ENCODE results near the gene BRD9.
"Not testable (repeated sequence)": the region's sequence is repeated elsewhere in the genome, so short reads cannot be mapped to it uniquely, and the experiment has no call there.

BRD9 gene

DNA sequence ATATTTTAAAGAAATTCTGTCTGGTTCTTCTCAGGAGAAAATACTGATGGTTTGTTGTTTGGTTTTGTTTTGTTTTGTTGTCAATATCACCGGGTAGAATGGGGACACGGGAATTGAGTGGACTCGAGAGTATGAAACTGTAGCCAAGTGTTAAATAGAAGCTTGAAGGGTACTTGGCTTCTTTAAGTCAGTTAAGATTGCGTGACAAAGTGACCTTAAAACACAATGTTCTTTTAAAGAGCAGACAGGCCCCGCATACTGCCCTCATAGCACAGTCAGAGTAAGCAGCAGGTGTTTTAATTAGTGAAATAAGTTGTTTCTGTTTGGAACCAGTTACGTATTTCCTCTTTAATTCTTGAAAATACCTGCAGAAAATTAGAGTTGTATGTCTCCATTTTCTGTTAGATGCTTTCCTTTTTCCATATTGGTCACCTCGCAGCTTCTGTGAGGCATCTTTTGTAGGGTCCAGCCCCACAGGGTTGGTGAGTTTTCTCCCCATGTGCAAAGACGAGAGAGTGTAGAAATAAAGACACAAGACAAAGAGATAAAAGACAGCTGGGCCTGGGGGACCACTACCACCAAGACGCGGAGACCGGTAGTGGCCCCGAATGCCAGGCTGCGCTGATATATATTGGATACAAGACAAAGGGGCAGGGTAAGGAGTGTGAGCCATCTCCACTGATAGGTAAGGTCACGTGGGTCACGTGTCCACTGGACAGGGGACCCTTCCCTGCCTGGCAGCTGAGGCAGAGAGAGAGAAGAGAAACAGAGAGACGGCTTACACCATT lies 9.7 kb upstream of the BRD9 start:
- DNase-seq = no peak

DNA sequence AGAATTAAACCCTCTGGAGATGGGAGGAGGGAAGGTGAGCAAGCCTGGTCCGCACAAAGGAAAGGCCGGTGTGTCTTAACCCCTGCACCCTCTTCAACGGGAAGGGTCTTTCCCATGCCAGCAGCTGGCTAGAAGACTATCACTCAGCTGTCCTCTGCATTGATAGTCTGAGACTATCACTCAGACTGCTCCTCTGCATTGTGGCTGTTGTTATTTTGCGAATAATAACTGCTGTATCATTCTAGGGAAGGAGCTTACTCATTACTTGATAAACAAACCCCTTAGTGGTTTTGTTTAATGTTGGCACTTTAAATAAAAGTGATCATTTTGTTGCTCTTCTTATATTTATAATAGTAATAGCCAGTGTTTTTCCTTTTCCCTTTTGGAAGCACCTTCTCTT lies 8.2 kb upstream of the BRD9 start:
- DNase-seq = no peak

DNA sequence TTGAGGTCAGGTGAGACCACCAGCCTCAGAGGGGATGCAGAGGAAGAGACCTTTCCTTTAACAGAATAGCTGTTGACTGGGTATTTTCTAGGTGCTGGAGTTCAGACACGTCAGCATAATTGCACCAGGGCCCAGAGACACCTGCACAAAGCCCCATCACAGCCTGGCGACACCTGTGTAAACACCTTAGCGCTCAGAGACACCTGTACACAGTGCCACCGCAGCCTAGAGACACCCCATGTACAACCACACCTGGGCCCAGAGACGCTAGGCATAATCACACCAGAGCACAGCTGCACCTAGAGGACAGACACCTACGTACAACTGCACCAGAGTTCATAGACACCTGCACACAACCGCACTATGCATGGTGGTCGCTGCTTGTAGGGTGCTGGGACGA lies 1.1 kb upstream of the BRD9 start:
- DNase-seq = no peak

DNA sequence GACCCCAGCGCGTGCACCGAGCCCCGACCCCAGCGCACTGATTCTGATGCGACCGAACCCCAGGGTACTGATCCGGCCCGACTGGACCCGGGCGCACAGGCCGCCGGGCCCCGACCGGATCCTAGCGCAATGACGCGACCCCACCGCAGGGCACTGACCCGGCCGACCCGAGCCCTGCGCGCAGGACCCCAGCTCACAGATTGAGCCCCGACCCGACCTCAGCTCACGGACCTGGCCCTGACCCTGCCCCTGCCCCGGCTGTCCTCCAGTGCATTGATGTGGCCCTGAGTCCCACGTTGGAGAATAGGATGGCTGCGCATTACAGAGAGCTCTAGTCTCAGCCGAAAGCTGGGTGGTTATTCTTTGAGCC lies 521 bp upstream of the BRD9 start:
- DNase-seq = no peak

DNA sequence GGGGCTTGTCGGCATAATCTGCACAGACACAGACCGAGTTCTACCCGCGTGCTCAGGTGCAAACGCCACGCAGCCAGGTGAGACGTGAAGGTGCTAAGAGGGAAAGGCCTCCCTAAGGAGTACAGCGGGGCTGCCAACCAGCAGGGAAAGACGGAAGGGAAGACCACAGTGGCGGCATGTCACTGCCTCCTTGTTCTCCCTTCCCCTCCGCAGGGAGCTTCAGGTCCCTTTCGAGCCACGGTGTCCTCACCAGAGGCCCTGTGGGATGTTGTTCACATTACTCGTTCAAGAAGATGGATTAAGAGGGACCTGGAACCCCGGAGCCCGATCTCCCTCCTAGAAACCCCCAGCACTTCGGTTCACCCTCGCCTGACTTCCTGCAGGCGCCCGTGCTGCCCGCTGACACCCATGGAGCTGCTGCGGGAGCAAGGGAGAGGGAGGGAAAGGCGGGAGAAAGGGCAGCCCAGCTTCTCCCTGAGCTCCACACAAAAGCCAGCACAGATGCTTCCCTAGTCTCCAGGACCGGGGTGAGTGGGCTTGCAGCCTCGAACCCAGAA lies 686 bp downstream of the BRD9 start:
- DNase-seq = no peak

DNA sequence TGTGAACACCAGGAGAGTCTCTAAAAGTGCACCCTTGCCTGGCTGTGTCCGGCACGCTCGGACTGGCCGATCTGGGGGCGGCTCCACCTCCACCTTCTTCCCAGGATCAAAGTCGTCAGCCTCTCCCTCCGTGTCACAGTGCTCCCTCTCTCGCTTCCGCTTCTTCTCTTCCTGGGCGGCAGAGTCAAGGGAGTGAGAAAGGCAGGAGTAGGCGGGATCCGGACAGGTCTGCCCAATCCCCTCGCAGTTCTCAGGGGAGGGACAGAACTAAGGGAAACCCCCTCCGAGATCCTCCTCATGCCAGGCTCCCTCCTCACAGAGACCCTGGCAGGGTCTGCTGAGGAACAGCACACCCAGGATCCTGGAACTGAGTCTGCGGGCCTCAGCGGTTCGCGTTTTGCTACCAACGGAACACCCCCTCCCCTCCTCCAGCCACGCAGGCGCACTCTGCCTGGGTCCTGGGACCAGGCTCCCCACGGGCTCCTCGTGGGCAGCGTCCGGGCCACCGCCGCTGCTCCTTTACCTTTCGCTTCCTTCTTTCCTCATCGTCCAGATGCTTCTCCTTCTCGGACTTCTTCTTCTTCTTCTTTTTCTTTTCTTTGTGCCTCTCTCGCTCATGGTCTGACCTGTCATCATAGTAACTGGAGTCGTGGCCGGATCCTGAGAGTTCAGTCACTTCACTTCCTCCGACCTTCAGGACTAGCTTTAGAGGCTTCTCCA lies 1.3 kb downstream of the BRD9 start:
- no peak for DNase-seq

DNA sequence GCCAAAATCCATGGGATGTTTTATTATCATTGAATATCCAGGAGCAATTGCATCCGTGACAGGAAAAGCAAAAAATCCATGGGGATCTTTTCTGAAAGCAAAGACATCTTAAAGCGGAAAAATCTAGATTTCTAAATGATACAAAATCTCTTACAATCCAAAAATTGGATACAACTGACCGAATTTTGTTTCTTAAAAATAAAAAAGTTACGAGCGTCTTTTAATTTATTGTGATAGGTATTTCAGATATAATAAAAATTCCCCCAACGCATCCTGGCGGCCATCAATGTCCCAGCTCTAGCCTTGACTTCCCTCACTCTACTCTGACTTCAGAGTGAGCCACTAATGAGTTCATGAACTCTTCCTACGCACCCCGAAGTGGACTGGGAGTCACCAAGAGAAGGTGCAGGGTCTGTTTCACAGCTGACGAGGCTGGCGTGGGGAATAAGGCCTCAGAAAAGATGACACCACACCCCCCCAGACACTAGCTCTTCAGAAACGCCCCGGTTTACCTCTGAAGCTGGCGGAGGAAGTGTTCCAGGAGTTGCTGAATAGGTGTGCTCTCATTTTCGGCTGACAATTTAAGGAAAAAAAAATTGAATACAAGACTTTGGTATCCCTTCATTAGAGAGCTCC lies 3.4 kb downstream of the BRD9 start:
- DNase-seq = no peak

DNA sequence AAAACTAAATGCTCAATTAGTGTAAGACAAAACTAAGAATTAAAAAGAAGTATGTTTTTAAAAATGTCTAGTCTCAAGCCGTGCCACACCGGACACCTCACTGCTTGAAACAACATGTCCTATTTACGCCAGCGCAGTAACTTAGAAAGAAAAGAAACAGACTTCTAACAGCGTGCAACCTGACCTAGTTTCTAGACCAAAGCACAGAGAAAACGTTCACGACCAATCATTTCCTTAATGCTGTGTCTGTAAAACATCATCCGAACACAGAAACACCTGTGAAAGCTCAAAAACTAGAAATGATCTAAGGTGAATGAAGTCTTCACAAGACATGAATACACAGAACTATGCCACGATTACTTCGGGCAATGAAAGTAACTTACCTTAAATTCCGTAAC lies 4.0 kb downstream of the BRD9 start:
- no peak for DNase-seq

DNA sequence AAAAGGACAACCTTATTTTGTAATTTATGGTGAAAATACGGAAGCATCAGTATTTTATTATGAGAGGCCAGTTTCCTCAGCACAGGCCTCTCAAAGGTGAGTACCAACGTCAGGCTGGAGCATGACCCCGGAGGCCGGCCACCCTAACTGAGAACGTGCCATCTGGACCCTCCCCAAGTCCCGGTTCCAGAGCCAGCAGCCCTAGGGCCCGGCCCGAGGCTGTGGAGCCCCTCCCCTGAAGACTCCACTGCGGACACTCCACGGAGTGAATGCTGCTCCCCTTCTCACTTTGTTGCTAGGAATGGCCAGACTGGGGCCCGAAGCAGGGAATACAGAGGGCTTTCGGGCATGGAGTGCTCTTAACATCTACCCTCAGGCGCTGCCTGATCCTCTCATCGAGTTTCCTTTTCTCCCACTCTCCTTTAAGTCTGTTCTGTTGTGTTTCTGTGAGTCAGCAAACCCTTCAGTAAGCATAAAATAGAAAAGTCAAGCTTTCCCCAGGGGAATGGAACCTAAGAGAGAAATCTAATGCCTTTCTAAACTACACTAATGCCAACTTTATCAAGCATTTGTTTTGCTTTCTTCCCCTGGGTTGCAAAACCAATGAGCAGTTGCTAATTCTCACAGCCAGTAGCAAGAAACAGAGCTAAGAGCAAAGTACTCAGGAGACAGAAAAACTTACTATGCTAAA lies 4.5 kb downstream of the BRD9 start:
- DNase-seq = no peak

DNA sequence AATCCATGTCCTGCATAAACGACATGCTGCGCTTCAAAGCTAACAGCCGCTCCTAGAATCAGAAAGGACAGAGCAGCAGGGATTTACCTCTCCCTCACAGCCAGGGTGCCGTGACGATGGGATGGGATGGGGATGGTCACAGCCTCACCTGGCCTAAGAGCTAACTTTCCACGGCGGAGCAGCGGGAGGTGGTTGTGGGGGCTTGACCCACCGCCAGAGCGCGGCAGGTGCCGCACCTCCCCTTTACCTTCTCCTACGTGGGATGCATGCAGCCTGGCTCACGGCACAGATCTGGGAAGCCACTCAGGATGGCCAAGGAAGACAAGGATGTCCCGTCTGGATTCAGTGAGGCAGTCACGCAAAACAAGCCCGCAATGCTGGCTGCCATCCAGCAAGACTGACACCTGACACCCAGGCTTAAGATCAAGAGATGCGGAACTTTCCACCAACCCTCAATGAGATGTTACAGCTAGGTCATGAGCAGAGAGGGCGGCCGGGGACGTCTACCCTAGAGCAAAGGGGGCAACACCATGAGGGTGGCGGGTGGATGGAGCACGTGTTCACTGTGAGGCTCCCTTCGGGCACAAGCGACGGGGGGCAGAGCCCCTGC lies 5.8 kb downstream of the BRD9 start:
- no peak for DNase-seq

DNA sequence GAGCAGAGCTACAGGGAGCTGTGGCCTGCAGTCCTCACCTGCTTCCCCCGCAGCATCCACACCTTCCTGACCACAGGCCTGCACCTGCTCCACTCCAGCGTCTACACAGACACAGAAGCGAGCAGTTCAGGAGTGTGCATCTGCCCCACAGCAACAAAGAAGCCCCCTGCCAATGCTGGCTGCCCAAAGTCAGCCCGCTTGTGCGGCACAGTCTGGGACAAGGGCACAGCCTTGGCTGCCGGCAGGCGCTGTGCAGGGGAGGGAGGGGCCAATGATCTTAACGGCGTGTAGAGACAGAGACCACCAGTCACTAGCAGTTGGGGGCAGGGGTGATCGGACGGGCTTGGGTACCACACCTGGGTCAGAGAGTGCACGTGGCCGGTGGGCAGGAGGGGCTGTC lies 6.6 kb downstream of the BRD9 start:
- no peak for DNase-seq

DNA sequence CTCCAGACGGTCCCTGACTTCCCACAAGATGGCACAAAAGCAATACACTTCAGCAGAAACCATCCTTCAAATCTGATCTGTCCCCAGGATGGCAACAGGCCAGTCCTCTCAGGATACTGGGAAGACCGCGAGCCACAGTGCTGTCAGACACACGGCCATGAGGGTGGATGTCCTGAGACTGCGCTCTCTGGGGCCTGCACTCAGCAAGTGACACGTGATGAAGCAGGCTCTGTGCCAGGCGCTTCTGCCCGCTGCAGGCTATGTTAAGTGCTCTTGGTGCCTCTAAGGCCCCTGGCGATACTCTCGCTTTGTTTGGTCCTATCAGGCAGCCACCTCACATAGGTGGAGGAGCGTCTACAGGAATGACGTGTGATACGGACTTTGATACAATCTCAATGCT lies 7.1 kb downstream of the BRD9 start:
- DNase-seq = no peak

DNA sequence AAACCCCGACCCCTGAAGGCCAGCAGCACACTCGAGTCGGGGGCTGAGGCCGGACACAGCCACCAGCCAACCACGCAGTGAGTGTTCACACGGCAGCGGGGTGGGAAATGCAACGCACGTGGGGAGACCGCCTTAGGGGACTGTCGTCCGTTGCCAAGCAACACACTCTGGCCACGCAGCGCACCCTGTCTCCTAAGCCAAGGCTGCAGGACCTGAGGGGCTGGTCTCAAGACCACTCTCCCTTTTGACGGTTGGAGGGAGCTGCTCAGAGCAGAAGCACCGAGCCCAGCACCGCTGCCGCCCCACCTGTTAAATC lies 7.5 kb downstream of the BRD9 start:
- DNase-seq = no peak

DNA sequence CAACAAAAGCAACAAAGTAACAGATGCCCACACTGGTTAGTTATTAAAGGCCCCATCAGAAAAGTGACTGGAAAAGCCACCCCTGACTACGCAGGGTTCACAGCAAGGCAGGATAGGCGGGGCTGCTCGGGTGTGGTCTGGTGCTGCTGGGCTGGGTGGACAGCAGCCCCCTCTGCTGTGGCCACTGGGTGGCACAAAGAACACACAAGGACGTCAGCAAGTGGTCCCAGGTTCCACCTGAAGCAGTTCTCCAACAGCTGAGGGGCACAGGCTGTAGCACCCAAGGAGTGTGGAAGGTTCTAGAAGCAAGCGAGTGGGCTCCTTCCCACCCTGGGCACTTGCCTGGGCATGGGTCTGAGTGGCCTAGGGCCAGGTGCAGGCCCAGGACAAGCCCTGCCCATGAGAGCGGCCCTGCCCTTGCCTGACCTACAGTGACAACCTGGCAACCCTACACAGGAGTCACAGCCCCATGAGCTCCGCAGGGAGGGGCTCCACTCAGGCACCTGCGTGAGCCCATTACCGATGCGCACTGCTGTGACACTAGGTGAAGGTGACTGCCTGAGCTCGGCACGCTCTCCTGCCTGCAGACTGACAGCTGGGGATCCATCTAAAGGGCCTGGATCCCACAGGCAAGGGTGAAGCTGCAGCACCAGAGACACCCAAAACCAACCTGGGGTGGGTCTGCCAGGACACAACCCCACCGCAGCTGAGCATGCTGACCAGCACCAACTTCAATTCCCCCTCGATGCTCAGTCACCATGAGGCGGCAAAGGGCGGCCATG lies 8.1 kb downstream of the BRD9 start:
- no peak for DNase-seq

DNA sequence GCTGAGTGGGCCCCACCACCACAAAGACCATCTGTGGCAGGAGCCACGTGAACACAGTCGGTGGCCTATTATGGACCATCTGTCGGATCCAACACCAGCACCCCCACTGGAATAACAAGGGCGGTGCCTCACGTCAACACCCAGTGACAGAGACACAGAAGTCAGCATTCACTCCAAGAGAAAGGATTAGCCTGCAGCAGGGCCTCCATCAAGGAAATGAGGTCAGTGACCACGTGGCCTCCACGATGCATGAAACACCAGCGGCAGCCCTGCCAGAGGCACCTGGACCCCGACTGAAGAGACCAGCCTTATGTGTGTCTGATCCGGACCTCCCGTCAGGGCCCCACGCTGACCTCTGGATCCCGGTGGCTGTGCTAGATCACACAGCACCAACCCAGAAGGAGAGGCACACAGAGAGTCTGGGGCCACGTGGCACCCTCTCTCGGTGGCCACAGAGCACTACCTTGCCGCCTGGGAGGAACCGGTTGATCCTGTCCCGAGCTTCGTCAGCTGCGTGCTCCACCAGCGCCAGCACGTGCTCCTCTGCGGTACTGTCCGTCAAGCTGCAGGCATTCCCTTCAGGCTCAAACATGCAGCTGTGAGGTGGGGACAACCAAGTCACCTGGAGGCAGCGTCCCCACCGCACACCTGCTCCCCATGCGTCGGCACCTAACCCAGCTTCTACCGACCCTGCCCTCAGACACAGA lies 9.0 kb downstream of the BRD9 start:
- no peak for DNase-seq

DNA sequence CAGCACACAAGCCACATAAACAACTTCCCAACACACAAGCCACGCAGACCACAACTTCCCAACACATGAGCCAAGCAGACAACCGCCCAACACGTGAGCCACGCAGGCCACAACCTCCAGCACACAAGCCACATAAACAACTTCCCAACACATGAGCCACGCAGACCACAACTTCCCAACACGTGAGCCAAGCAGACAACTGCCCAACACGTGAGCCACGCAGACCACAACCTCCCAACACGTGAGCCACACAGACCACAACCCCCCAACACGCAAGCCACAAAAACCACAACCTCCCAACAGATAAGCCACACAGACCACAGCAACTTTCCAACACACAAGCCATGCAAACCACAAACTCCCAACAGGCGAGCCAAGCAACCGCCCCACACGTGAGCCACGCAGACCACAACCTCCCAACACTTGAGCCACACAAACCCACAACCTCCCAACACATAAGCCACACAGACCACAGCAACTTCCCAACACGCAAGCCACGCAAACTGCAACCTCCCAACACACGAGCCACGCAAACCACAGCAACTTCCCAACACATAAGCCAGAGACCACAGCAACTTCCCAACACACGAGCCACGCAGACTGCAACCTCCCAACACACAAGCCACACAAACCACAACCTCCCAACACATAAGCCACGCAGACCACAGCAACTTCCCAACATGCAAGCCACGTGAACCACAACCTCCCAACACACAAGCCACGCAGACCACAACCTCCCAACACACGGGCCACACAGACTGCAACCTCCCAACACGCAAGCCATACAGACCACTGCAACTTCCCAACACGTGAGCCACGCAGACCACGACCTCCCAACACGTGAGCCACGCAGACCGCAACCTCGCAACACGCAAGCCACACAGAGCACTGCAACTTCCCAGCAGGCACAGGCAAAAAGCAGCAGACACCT lies 10.1 kb downstream of the BRD9 start:
- DNase-seq = no peak

DNA sequence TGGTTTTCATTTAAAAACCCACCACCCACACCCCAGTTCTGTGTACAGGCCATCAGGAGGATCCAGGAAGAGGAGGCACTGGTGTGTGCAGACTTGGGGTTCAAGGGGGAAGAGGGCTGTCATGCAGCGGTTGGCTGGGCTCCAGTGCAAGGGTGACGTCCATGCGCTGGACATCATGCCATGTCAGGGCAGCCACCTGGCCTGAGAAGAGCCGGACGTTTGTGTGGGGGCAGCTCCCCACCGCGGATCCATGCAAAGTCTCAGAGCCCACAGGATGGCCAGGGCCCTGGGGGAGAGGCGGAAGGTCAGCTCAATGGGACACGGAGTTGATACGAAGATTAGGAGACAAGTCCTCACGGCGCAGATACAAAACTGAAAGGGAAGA lies 11.1 kb downstream of the BRD9 start:
- DNase-seq = no peak

DNA sequence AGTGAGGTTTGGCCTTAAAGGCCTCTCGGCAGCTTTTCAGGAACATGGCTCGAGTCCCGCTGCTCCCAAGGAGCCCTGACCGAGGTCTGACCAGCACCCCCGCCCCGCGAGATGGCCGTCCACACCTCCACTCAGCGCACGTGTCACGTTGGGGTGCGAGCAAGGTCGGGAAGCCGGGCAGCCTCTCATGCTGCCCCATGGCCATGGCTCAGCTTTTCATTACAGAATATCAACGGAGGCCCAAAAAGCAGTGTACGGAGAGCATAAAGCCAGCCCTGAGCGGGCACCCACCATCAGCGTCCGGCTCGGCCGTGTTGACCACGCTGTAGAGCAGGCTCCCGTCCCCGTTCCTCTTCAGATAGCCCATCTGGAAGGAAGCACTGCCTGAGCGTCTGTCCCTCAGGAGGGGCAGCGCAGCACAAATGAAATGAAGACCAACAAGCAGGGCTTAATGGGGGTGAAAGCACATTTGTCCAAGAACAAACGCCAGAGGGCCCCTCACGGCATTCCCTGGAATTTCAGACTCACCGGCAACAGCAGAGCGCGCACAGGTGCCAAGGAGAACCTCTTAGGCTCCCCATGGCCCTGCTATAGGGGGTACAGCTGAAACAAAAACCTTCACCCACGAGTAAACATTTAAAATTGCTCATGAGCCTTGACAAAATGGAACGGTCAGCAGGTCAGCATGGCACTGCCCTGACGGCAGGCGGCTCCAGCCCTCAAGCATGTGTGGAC lies 11.6 kb downstream of the BRD9 start:
- no peak for DNase-seq

DNA sequence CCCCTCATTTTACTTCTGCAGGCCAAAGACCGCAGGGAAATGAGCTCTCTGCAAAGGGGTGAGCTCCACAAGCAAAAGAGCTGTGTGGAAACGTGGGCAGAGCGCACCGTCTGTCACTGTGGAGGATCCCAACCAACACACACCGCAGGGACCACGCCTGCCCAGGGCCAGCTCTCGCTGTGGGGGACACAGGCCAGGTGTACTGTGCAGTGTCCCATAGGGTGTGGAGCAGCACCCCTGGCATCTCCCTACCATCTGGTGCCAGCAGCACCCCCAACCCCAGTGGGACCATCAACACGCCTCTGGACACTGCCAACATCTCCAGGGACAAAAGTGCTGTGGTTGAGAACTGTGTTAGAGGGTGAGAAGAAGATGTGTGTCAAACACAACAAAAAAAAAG lies 13.9 kb downstream of the BRD9 start:
- DNase-seq = not testable (repeated sequence)

DNA sequence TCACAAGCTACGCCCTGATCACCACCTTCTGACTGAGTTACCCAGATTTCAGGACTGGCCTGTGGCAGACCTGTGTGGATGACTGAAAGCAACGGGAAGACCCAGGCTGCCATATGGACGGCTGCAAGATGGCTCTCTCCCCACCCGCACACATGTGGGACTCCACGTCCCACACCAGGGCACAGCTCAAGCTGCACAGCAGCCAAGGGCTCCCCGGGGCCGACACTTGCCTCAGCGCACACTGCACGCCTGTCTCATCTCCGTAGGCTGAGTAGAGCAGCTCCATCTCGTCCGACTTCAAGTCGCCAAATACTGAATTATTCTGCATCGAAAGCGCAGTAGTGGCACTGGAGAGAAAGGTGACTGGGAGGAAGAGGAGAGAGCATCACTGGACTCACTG lies 14.5 kb downstream of the BRD9 start:
- DNase-seq = no peak
